Glomerular visceral epithelial cell (primary cell): ENCODE measurements around the gene STARD7.

Experiments used
- DNase-seq: peaks from one replicate; pipeline ENCODE4 v3.0.0-alpha.2; 2016; ENCODE audit errors: extremely low spot score

Gene STARD7

GRCh38 chr2:96136129-96136720 lies 72.4 kb downstream of the STARD7 start:
- no peak for DNase-seq

- no peak for DNase-seq
Measured at GRCh38 chr2:96135621-96136020, 73.0 kb downstream of the STARD7 start.

- no peak for DNase-seq
Measured at GRCh38 chr2:96135171-96135570, 73.5 kb downstream of the STARD7 start.
